GM15510 (cell line): ENCODE results near the gene MEGF11.

ENCODE experiments used
- POLR2A ChIP-seq: IDR thresholded peaks from 3 replicates; pipeline ENCODE4 v1.6.1; 2011; ENCODE audit warnings: borderline replicate concordance; ENCODE audit not compliant: insufficient read length; ENCODE audit errors: extremely low read depth

The MEGF11 gene

DNA sequence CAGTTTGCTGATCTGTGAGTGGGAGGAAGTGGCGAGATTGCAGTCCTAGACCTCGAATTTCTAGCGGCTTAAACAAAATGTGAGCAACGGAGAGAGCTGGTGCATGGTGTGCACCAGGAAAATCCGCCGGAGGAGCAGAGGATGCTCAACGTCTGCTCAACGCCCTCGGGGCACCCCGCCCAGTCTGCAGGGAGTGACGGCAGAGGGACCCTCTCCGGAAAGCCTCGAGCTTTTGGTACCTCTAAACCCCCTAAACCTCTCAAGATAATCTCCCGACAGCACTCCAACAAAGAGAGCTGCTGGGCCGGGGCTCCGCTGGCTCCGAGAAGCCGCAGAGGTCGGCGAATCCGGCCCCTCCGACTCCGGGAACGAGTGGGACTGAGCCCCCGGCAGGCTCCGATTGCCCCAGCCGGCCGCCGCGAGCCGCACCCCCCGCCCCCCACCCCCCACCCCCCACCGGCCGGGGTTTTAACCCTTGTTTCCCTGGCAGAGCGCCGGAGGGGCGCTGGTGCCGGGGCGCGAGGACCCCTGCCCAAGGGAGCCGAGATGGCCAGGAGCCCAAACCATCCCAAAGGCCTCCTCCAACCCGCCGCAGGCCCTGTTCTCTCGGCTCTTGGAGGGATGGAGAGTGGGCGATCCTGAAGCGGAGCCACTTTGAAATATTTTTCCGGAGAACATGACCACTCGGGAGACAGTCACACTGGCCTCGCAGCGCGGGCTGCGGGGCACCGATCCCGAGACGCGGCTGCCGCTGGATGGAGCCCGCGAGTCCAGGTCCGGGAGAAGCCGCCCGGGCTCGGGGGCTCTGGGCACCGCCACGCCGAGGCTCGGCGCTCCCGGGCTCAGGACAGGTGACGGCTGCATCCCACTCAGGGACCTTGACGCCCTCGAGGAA, 1.5 kb downstream of the MEGF11 start:
- TF ChIP-seq POLR2A = no peak

DNA sequence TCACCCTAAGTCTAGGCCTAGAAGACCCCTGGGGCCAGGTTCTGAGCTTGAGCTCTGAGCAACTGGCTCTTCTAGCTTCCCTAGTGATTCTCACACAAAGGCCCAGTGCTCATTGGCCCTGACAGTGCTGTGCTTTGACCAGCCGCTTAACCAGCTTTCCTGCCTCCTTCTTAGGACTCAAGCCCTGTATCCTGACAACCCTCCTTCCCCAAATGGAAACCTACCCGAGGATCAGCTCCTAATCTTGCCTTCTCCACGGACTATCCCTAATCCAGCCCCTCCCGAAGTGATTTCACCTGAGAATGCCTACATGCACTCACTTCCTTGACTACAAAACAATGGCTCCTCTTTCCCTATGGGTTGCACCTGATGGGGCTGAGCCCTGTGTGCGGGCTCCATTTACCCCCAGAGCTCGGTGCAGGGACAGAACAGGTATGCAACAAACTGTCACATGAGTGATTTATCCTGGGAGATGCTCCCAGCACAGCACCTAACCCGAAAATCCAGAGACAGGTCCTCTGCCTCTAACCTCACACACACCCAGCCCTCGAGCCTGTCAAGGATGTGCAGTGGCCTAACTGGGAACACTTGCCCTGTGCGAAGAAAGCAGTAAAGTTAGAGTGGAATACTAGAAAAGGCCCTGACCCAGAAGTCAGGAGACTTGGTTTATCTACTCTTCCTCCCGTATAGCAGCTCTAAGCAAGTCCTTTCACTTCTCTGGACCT, 2.3 kb downstream of the MEGF11 start:
- no peak for TF ChIP-seq POLR2A

DNA sequence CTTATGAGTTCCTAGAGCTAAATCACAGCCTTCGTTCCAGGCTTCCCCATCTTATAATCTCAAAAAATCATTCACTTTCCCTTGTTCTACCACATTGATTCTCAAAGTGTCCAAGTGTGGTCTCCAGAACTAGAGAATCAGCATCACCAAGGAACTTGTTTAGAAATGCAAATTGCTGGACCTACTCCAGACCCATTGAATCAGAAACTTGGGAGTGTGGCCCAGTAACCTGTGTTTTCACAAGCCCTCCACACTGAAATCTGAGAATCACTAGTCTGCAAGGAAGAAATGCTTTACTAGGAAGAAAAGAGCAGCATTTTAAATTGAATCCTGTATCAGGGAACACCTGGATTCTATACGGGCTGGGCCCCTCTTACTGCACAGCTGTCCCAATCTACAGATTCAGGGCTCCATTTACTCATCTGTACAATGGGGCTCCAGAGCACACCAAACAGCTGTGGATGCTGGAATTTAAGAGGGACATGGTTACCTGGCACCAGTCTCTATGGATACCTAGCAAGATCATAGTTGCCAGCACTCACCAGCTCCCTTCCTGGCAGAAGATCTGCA, 3.9 kb downstream of the MEGF11 start:
- no peak for TF ChIP-seq POLR2A

GRCh38 chr15:66246937-66247336, 6.6 kb downstream of the MEGF11 start:
- TF ChIP-seq POLR2A = no peak

DNA sequence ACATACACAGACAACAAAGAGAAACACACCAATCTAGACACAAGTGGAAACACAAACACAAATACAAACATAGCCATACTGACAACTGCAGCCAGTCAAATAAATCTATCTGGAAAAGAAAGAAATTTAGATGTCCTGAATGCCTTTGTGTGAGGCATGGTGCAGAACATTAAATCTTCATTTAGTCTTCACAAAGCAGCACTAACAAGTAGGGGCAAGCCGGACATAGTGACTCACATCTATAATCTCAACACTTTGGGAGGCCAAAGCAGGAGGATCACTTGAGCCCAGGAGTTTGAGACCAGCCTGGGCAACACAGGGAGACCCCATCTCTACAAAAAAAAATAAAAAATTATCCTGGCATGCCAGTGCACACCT, 11.7 kb downstream of the MEGF11 start:
- TF ChIP-seq POLR2A = no peak

GRCh38 chr15:66241087-66241907, 12.3 kb downstream of the MEGF11 start:
- TF ChIP-seq POLR2A = no peak

GRCh38 chr15:66240240-66240794, 13.2 kb downstream of the MEGF11 start:
- TF ChIP-seq POLR2A = no peak

GRCh38 chr15:66239514-66239913, 14.0 kb downstream of the MEGF11 start:
- TF ChIP-seq POLR2A = no peak

DNA sequence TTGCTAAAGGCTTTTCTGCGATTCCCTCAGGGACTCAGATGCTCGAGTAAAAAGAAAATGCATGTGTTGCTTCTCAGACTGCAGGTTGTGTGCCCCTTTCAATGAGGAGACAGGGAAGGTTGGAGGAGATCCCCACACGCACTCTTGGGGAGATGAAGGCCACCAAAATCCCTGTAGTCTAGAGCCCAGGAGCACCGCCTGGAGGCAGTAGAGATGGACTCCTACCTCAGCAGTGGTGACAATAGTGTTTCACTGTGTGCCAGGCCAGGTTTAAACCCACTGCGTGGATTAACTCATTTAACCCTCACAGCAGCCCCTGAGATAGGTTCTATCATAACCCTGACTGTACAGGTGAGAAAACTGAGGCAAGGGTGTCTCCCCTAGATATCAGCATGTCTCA, 15.2 kb downstream of the MEGF11 start:
- TF ChIP-seq POLR2A = no peak

GRCh38 chr15:66237513-66238235, 15.9 kb downstream of the MEGF11 start:
- no peak for TF ChIP-seq POLR2A

DNA sequence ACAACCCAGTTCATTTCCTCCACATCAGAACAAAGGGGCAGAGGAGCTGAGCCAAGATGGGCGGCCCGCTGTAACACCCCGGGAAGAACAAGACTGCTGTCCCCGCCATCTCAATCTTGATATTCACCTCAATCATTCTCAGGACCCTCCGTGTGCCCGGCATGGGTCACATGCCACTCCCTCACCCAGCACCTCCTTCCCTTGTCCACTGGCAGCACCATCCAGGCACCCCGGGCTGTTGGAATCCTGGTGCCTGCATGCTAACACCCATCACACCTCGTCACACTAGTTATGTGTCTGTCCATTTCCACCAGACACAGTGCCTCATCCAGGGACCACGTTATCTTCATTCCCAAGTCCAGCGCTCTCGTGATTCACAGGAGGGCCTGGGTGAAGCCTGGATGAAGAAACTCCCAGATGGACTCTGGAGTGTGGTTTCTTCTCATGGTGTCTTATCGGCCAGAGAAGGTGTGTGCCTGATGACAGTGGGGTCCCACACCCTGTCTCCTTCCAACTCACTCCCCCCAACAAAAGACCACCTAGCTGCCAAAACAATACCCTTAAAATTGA, 16.7 kb downstream of the MEGF11 start:
- TF ChIP-seq POLR2A = no peak

DNA sequence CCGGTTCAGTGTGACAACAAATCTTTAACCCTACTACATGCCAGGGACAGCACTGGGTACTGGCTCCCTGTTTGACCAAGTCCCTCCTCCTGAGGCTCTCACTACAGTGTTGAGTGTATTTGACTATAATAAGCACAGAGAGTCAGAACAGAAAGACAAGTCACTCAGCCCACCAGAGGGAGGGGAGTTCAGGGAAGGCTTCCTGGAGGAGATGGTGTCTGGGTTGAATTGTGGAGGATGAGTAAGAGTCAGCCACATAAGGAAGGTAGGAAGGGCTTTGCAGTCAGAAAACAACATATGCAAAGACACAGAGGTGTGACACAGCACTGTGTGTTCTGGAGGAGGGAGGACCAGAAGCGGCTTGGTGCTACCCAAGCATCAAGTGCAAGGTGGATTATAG, 17.7 kb downstream of the MEGF11 start:
- TF ChIP-seq POLR2A = no peak

GRCh38 chr15:66234798-66235197, 18.8 kb downstream of the MEGF11 start:
- no peak for TF ChIP-seq POLR2A
